K562 (cell line): ENCODE measurements around the gene SAE1. TPM values are rescaled to one million over a fixed set of nuclear protein-coding genes. Genes with fewer than 3 reads are reported as not detected.

Experiments used
- ARID1B ChIP-seq: fragments of 450-650 bp; IDR thresholded peaks from 2 replicates; pipeline ENCODE4 v1.6.1; 2016; ENCODE audit warnings: antibody characterized with exemption, mild to moderate bottlenecking, inconsistent platforms
- BCOR ChIP-seq: fragments of 450-650 bp; IDR thresholded peaks from 2 replicates; pipeline ENCODE4 v1.6.1; 2016
- DDX20 ChIP-seq: fragments of 450-650 bp; IDR thresholded peaks from 2 replicates; pipeline ENCODE4 v1.6.1; 2016; ENCODE audit warnings: missing genetic modification characterization, low read depth, mild to moderate bottlenecking, missing compliant biosample characterization, moderate library complexity
- E2F4 ChIP-seq: sonication (generic); formaldehyde crosslinking; IDR thresholded peaks from 2 replicates; pipeline ENCODE4 v1.8.0; 2022; ENCODE audit warnings: mild to moderate bottlenecking, low read depth, missing genetic modification reagents
- ERF ChIP-seq: fragments of 450-650 bp; formaldehyde crosslinking; IDR thresholded peaks from 2 replicates; pipeline ENCODE4 v1.4.0; 2020; ENCODE audit warnings: mild to moderate bottlenecking, mixed read lengths
- ETV6 ChIP-seq, 3 experiments: fragments of 150-350 bp in 1 of 3; sonication (generic) in 1 of 3; formaldehyde crosslinking in 1 of 3; IDR thresholded peaks; 2 replicates each; pipeline versions ENCODE4 v1.6.1 to v1.8.0; 2014 to 2022; ENCODE audit warnings: borderline replicate concordance in 2 of 3, low read depth in 2 of 3, antibody characterized with exemption in 1 of 3, low read length in 1 of 3, mild to moderate bottlenecking in 1 of 3, missing genetic modification reagents in 1 of 3
- GTF2F1 ChIP-seq: IDR thresholded peaks from 2 replicates; pipeline ENCODE4 v1.6.1; 2011; ENCODE audit warnings: low read depth, low read length, improper control_type of control experiment
- GTF3C2 ChIP-seq: IDR thresholded peaks from 3 replicates; pipeline ENCODE4 v1.6.1; 2011; ENCODE audit warnings: borderline replicate concordance, mild to moderate bottlenecking, moderate library complexity; ENCODE audit not compliant: insufficient read length; ENCODE audit errors: extremely low read depth
- HLTF ChIP-seq: fragments of 450-650 bp; IDR thresholded peaks from 2 replicates; pipeline ENCODE4 v1.6.1; 2016
- HNRNPL ChIP-seq: fragments of 200-400 bp; formaldehyde crosslinking; IDR thresholded peaks from 2 replicates; pipeline ENCODE4 v1.6.1; 2017; ENCODE audit warnings: low read depth, mild to moderate bottlenecking, low read length
- KAT2B ChIP-seq: IDR thresholded peaks from one replicate; pipeline ENCODE4 v1.6.1; 2012; ENCODE audit warnings: low read depth, mild to moderate bottlenecking, control low read depth, inconsistent platforms, low read length, moderate library complexity
- KDM5B ChIP-seq: fragments of 200-600 bp; sonication (generic); IDR thresholded peaks from 2 replicates; pipeline ENCODE4 v1.6.1; 2012; ENCODE audit warnings: low read depth, mild to moderate bottlenecking, moderate library complexity, low read length, control low read depth, inconsistent platforms; ENCODE audit not compliant: insufficient replicate concordance
- MYNN ChIP-seq, 2 experiments: sonication (generic); formaldehyde crosslinking in 1 of 2; IDR thresholded peaks; 2 replicates each; pipeline versions ENCODE4 v1.5.0 to v1.6.1; 2016 to 2020; ENCODE audit warnings: antibody characterized with exemption in 1 of 2, missing genetic modification reagents in 1 of 2
- NR4A1 ChIP-seq, 2 experiments: fragments of 250-450 bp in 1 of 2; fragments of 450-650 bp in 1 of 2; sonication (Bioruptor Pico) in 1 of 2; IDR thresholded peaks; 2 replicates each; pipeline versions ENCODE4 v1.4.0 to v1.6.1; 2016 to 2020; ENCODE audit warnings: mild to moderate bottlenecking in 2 of 2, missing compliant biosample characterization in 1 of 2, missing genetic modification characterization in 1 of 2, moderate library complexity in 1 of 2
- PPARD ChIP-seq: fragments of 250-450 bp; sonication (Bioruptor Pico); IDR thresholded peaks from 2 replicates; pipeline ENCODE4 v1.8.0; 2022; ENCODE audit warnings: inconsistent platforms, mild to moderate bottlenecking, moderate library complexity
- PTRF ChIP-seq: fragments of 450-650 bp; IDR thresholded peaks from 2 replicates; pipeline ENCODE4 v1.6.1; 2016; ENCODE audit warnings: mild to moderate bottlenecking, missing genetic modification characterization, missing compliant biosample characterization
- RAD51 ChIP-seq: fragments of 450-650 bp; IDR thresholded peaks from 2 replicates; pipeline ENCODE4 v1.7.1; 2016; ENCODE audit warnings: low read depth, mild to moderate bottlenecking, borderline replicate concordance
- RCOR1 ChIP-seq, 2 experiments: IDR thresholded peaks; 2 replicates each; pipeline ENCODE4 v1.6.1; 2012; ENCODE audit warnings: low read depth in 2 of 2, low read length in 2 of 2, borderline replicate concordance in 1 of 2, improper control_type of control experiment in 1 of 2
- SAFB2 ChIP-seq: fragments of 200-400 bp; formaldehyde crosslinking; IDR thresholded peaks from 2 replicates; pipeline ENCODE4 v1.6.1; 2018; ENCODE audit warnings: borderline replicate concordance, low read length, low read depth, moderate library complexity; ENCODE audit not compliant: severe bottlenecking
- SP1 ChIP-seq: sonication (generic); formaldehyde crosslinking; IDR thresholded peaks from 2 replicates; pipeline ENCODE4 v1.8.1; 2022; ENCODE audit warnings: mild to moderate bottlenecking, missing genetic modification reagents
- ZC3H4 ChIP-seq: sonication (generic); formaldehyde crosslinking; IDR thresholded peaks from 2 replicates; pipeline ENCODE4 v1.9.0; 2021; ENCODE audit warnings: missing genetic modification reagents, borderline replicate concordance
- ZNF212 ChIP-seq: fragments of 450-650 bp; formaldehyde crosslinking; IDR thresholded peaks from 2 replicates; pipeline ENCODE4 v1.4.0; 2020; ENCODE audit warnings: mild to moderate bottlenecking
- ZNF384 ChIP-seq: IDR thresholded peaks from 2 replicates; pipeline ENCODE4 v1.6.1; 2012; ENCODE audit warnings: low read depth, low read length, improper control_type of control experiment
- polyA plus RNA-seq, 8 experiments: library from polyadenylated mRNA; depleted of rRNA in 4 of 8; stranded (reverse) in 5 of 8; unstranded in 3 of 8; fragments of >200 nt; fragmentation: Nextera tagmentation in 2 of 8; fragmentation: Illumina TruSeq in 1 of 8; extraction: Ambion mirVana in 2 of 8; extraction: Trizol in 1 of 8; gene quantifications; 2 replicates each; pipeline versions ENCODE4 v1.2.1 to v1.2.3, GENCODE V29; 2011 to 2014; ENCODE audit warnings: inconsistent platforms in 1 of 8, missing spikeins in 1 of 8
- total RNA-seq, 7 experiments: library from RNA; depleted of rRNA in 6 of 7; stranded (reverse); fragments of >200 nt in 6 of 7; fragmentation: Illumina TruSeq in 2 of 7; extraction: Trizol in 2 of 7; gene quantifications; 2 replicates each; pipeline versions ENCODE4 v1.2.1 to v1.2.3, GENCODE V29; 2011 to 2021; ENCODE audit warnings: low replicate concordance in 1 of 7

The SAE1 gene
- total and polyA plus RNA-seq, 9 of the 15 experiments (the other 6 are each of a cell fraction or from before 2014, with no cell fraction given), result 82.8 to 299 (median 217) TPM

GRCh38 chr19:47226426-47227351, 96.1 kb downstream of the SAE1 start (continued):
- TF ChIP-seq SP1 (peak; percentile 4), SAFB2 (no peak), MYNN (IDR thresholded peaks at IDR 0.05) (peak; percentile 57; the same call in 1 of the 2 replicates), MYNN (CRISPR knock-in tag; IDR thresholded peaks at IDR 0.05) (no peak), RCOR1 (IDR thresholded peaks at IDR 0.05; ENCODE audit: borderline replicate concordance in 1 of 2, low read depth in 2 of 2, low read length in 2 of 2) (no peak), HLTF (no peak; the same call in 1 of the 2 replicates), GTF3C2 (no peak), ZC3H4 (CRISPR knock-in tag) (peak; percentile 100), RAD51 (0 out of 2 replicates have a peak, but pooled peaks have one; percentile 33), DDX20 (no peak), ETV6 (IDR thresholded peaks at IDR 0.05; ENCODE audit: borderline replicate concordance in 1 of 2, low read depth in 2 of 2, low read length in 1 of 2) (no peak; a peak in 1 of 4 replicates), ETV6 (CRISPR knock-in tag; IDR thresholded peaks at IDR 0.05; ENCODE audit: borderline replicate concordance) (no peak), KAT2B (no peak), ZNF212 (CRISPR knock-in tag) (no peak; the same call in 1 of the 2 replicates), HNRNPL (peak; percentile 48; the same call in 1 of the 2 replicates), BCOR (peak; percentile 97), PTRF (tag) (no peak), PPARD (CRISPR knock-in tag) (no peak), E2F4 (CRISPR knock-in tag) (no peak), GTF2F1 (no peak), ERF (CRISPR knock-in tag) (peak; percentile 66; the same call in 1 of the 2 replicates), KDM5B (peak; percentile 93), ZNF384 (no peak), ARID1B (peak; percentile 12), NR4A1 (CRISPR knock-in tag; IDR thresholded peaks at IDR 0.05) (0 out of 2 replicates have a peak, but pooled peaks have one; percentile 48), NR4A1 (tag; IDR thresholded peaks at IDR 0.05) (peak; percentile 84)
